HG03175 (cell line): ENCODE data around the gene PTPRU.
"Not testable (repeated sequence)": the region's sequence is repeated elsewhere in the genome, so short reads cannot be mapped to it uniquely, and the experiment has no call there.

ENCODE experiments used
- ATAC-seq: cut with Tn5 transposase; IDR thresholded peaks from one replicate; pipeline ENCODE4 v1.9.1; 2021; ENCODE audit warnings: mild to moderate bottlenecking, moderate library complexity; ENCODE audit not compliant: unreplicated experiment

PTPRU gene

GRCh38 chr1:29311352-29312030 is 75.2 kb downstream of the PTPRU start:
- ATAC-seq, result no peak

- no peak for ATAC-seq
Measured at GRCh38 chr1:29312469-29313461, 76.4 kb downstream of the PTPRU start.

GRCh38 chr1:29314685-29315084 is 78.4 kb downstream of the PTPRU start:
- ATAC-seq, result not testable (repeated sequence)

GRCh38 chr1:29315262-29315661 is 78.9 kb downstream of the PTPRU start:
- ATAC-seq, result no peak

GRCh38 chr1:29315876-29316275 is 79.6 kb downstream of the PTPRU start:
- ATAC-seq, result no peak

GRCh38 chr1:29317063-29317915 is 81.0 kb downstream of the PTPRU start:
- no peak for ATAC-seq

GRCh38 chr1:29317916-29318530 is 81.7 kb downstream of the PTPRU start:
- no peak for ATAC-seq

GRCh38 chr1:29318724-29319123 is 82.4 kb downstream of the PTPRU start:
- no peak for ATAC-seq

- no peak for ATAC-seq
Measured at GRCh38 chr1:29319300-29320110, 83.2 kb downstream of the PTPRU start.

GRCh38 chr1:29320156-29320940 is 84.0 kb downstream of the PTPRU start:
- ATAC-seq, result no peak

GRCh38 chr1:29321176-29321575 is 84.9 kb downstream of the PTPRU start:
- no peak for ATAC-seq

- no peak for ATAC-seq
Measured at GRCh38 chr1:29322147-29322694, 85.9 kb downstream of the PTPRU start.

GRCh38 chr1:29322861-29323585 is 86.7 kb downstream of the PTPRU start:
- no peak for ATAC-seq

GRCh38 chr1:29323636-29324035 is 87.3 kb downstream of the PTPRU start:
- ATAC-seq, result no peak

- ATAC-seq, result no peak
Measured at GRCh38 chr1:29324202-29324601, 87.9 kb downstream of the PTPRU start.

GRCh38 chr1:29324771-29325351 is 88.5 kb downstream of the PTPRU start:
- no peak for ATAC-seq

- ATAC-seq, result no peak
Measured at GRCh38 chr1:29325675-29326074, 89.4 kb downstream of the PTPRU start.

GRCh38 chr1:29326123-29326522 is 89.8 kb downstream of the PTPRU start:
- ATAC-seq, result no peak
